Caco-2 (cell line): ENCODE results near the gene OR10D3. TPM values are rescaled to one million over a fixed set of nuclear protein-coding genes. Genes with fewer than 3 reads are reported as not detected.

Experiments used
- BruUV-seq: library from RNA; stranded (reverse); fragments of 400-500 nt; replicated peaks from 2 replicates; lab custom pipeline; 2021; lab: Mats Ljungman, UMichigan
- CTCF ChIA-PET: fragments of 300-600 bp; sonication (Branson Sonifier 250); formaldehyde crosslinking; loops from one replicate; lab custom pipeline; 2022; ENCODE audit warnings: antibody characterized with exemption; lab: Charles Lee
- POLR2A ChIA-PET: fragments of 300-600 bp; sonication (Branson Sonifier 250); formaldehyde crosslinking; loops from one replicate; lab custom pipeline; 2022; ENCODE audit warnings: antibody characterized with exemption; lab: Charles Lee
- DNase-seq, 2 experiments: peaks; one replicate each; pipeline versions ENCODE4 v3.0.0 to v3.0.0-alpha.2; 2020 to 2022
- H3K27me3 ChIP-seq: replicated peaks from 2 replicates; pipeline ENCODE4 v1.6.0; 2011; ENCODE audit warnings: low read length; ENCODE audit not compliant: control insufficient read depth, insufficient read depth
- H3K36me3 ChIP-seq: 2 replicates; pipeline ENCODE4 v1.5.1; 2011; ENCODE audit warnings: low read length; ENCODE audit not compliant: control insufficient read depth, insufficient read depth
- H3K4me1 ChIP-seq: fragments of 250-450 bp; sonication (Bioruptor Pico); 2 replicates; pipeline ENCODE4 v1.5.1; 2020; ENCODE audit warnings: mild to moderate bottlenecking
- H3K4me3 ChIP-seq: 2 replicates; pipeline ENCODE4 v1.5.1; 2011; ENCODE audit warnings: low read depth, mild to moderate bottlenecking, control low read depth, low read length
- H3K9me3 ChIP-seq: fragments of 250-450 bp; sonication (Bioruptor Pico); 2 replicates; pipeline ENCODE4 v1.5.1; 2020; ENCODE audit warnings: mild to moderate bottlenecking, moderate library complexity
- H3K27ac Mint-ChIP-seq: one replicate; pipeline ENCODE4 v1.8.0; 2022; ENCODE audit warnings: mixed read lengths; ENCODE audit not compliant: unreplicated experiment
- H3K27me3 Mint-ChIP-seq: one replicate; pipeline ENCODE4 v1.8.0; 2022; ENCODE audit warnings: mixed read lengths; ENCODE audit not compliant: insufficient read depth, unreplicated experiment
- H3K36me3 Mint-ChIP-seq: one replicate; pipeline ENCODE4 v1.8.0; 2022; ENCODE audit warnings: mild to moderate bottlenecking, mixed read lengths; ENCODE audit not compliant: insufficient read depth, unreplicated experiment
- H3K4me1 Mint-ChIP-seq: one replicate; pipeline ENCODE4 v1.8.0; 2022; ENCODE audit warnings: low read depth, mixed read lengths; ENCODE audit not compliant: unreplicated experiment
- H3K4me3 Mint-ChIP-seq: one replicate; pipeline ENCODE4 v1.8.0; 2022; ENCODE audit warnings: mild to moderate bottlenecking, moderate library complexity, mixed read lengths; ENCODE audit not compliant: unreplicated experiment
- H3K9me3 Mint-ChIP-seq: one replicate; pipeline ENCODE4 v1.8.0; 2022; ENCODE audit warnings: mixed read lengths; ENCODE audit not compliant: unreplicated experiment
- intact Hi-C: fragments of 100-400 bp; cut with micrococcal nuclease; formaldehyde crosslinking; loops from one replicate; pipeline ENCODE4 v1.10.0; 2022; ENCODE audit not compliant: unreplicated experiment
- total RNA-seq: library from RNA; stranded (reverse); gene quantifications from 2 replicates; pipeline ENCODE4 v1.2.3, GENCODE V29; 2022
- TF ChIP-seq, protein P1 (sequence below), 2 experiments: fragments of 200-600 bp in 1 of 2; IDR thresholded peaks; 1 replicate in 1 of 2; 2 replicates in 1 of 2; pipeline versions ENCODE4 v1.5.1 to v1.8.0; 2011 to 2022; ENCODE audit warnings: antibody characterized with exemption in 1 of 2, control low read depth in 1 of 2, inconsistent platforms in 1 of 2, low read depth in 1 of 2, low read length in 1 of 2, mild to moderate bottlenecking in 1 of 2, moderate library complexity in 1 of 2; ENCODE audit not compliant: insufficient read depth in 1 of 2, severe bottlenecking in 1 of 2, unreplicated experiment in 1 of 2

The OR10D3 gene
- total RNA-seq, 1 experiment from 2014 or later, result not detected

DNA sequence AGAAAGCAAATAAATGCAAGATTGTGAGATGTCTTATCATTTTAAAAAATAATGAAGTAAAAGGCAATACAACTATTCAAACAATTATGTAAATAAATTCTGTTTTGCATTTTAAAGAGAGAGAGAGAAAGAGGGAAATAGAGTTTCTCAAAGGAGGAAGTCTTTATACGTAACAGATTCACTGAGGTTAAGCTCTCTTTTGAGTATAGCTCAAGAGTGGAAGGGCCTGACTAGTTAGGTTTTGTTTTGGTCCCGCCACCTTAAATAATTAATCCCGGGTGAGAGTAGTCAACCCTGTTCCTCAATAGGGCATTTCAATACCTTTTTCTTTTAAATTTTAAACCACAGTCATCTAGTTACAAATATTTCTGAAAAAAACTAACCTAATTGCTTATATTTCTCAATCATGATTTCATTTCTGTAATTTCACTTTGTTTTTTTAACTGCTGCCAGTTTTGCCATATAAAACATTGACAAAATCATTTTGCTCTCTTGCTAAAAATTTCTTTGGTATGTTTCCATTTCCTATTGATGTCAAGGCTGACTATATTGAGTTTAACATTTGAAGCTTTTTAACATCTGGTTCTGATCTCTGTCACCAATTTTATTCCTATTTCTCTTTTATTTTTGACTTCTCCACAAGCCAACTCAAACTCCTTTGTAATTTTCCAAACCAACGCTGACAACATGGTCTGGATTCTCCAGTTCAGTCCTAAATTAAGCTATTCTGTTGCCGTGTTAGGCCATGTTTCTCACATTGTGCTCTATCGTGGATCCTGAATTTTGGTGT lies 10.3 kb downstream of the OR10D3 start:
- Mint-ChIP-seq H3K27me3 (peaks cover 14% of the 10 kb centered on the region), H3K9me3 (no peaks in the 10 kb centered on the region), H3K4me3 (no peak overlapping the region), H3K4me1 (no peaks in the 10 kb centered on the region), H3K27ac (no peak overlapping the region), H3K36me3 (no peaks in the 10 kb centered on the region)
- Histone ChIP-seq H3K36me3 (no peaks in the 10 kb centered on the region), H3K27me3 (no peaks in the 10 kb centered on the region), H3K4me3 (no peak overlapping the region), H3K9me3 (no peaks in the 10 kb centered on the region), H3K4me1 (no peaks in the 10 kb centered on the region)
- no peak for DNase-seq
- ChIA-PET POLR2A (no interaction called here), CTCF (interaction anchor here (3.4 kb wide), 1 partner anchor 122 kb away, joined by 21 read pairs; no protein-coding TSS in a partner anchor)
- no TSS peak for BruUV-seq
- intact Hi-C loops, result loop anchor here (10.0 kb wide), 1 partner anchor 449 kb away; the partner anchor contains the start of gene ZNF202
- TF ChIP-seq, protein P1, sequence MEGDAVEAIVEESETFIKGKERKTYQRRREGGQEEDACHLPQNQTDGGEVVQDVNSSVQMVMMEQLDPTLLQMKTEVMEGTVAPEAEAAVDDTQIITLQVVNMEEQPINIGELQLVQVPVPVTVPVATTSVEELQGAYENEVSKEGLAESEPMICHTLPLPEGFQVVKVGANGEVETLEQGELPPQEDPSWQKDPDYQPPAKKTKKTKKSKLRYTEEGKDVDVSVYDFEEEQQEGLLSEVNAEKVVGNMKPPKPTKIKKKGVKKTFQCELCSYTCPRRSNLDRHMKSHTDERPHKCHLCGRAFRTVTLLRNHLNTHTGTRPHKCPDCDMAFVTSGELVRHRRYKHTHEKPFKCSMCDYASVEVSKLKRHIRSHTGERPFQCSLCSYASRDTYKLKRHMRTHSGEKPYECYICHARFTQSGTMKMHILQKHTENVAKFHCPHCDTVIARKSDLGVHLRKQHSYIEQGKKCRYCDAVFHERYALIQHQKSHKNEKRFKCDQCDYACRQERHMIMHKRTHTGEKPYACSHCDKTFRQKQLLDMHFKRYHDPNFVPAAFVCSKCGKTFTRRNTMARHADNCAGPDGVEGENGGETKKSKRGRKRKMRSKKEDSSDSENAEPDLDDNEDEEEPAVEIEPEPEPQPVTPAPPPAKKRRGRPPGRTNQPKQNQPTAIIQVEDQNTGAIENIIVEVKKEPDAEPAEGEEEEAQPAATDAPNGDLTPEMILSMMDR (IDR thresholded peaks at IDR 0.05; ENCODE audit: insufficient read depth in 1 of 2, low read depth in 1 of 2, low read length in 1 of 2, severe bottlenecking in 1 of 2, unreplicated experiment in 1 of 2), result no peak

- no peaks in the 10 kb centered on the region for H3K4me1 Mint-ChIP-seq
- H3K27me3 ChIP-seq, result no peaks in the 10 kb centered on the region
- no peak overlapping the region for H3K4me3 Mint-ChIP-seq
- TF ChIP-seq, protein P1 (IDR thresholded peaks at IDR 0.05; ENCODE audit: insufficient read depth in 1 of 2, low read depth in 1 of 2, low read length in 1 of 2, severe bottlenecking in 1 of 2, unreplicated experiment in 1 of 2), result no peak
- CTCF ChIA-PET, result interaction anchor here (0.6 to 3.4 kb wide), 3 partner anchors 57 to 125 kb away, joined by 5 to 21 read pairs (median 8); no protein-coding TSS in a partner anchor
- H3K27ac Mint-ChIP-seq, result no peak overlapping the region
- no peak for DNase-seq
- peaks cover 10% of the 10 kb centered on the region for H3K27me3 Mint-ChIP-seq
- intact Hi-C loops, result loop anchor here (1.0 to 10.0 kb wide), 3 partner anchors 86 to 450 kb away; partner anchors contain the start of gene ZNF202
- POLR2A ChIA-PET, result no interaction called here
- no peaks in the 10 kb centered on the region for H3K36me3 Mint-ChIP-seq
- no peak overlapping the region for H3K4me3 ChIP-seq
- no peaks in the 10 kb centered on the region for H3K9me3 Mint-ChIP-seq
- no TSS peak for BruUV-seq
- no peaks in the 10 kb centered on the region for H3K4me1 ChIP-seq
- no peaks in the 10 kb centered on the region for H3K36me3 ChIP-seq
- H3K9me3 ChIP-seq, result no peaks in the 10 kb centered on the region
Measured at GRCh38 chr11:124194293-124195188, 11.4 kb downstream of the OR10D3 start.

DNA sequence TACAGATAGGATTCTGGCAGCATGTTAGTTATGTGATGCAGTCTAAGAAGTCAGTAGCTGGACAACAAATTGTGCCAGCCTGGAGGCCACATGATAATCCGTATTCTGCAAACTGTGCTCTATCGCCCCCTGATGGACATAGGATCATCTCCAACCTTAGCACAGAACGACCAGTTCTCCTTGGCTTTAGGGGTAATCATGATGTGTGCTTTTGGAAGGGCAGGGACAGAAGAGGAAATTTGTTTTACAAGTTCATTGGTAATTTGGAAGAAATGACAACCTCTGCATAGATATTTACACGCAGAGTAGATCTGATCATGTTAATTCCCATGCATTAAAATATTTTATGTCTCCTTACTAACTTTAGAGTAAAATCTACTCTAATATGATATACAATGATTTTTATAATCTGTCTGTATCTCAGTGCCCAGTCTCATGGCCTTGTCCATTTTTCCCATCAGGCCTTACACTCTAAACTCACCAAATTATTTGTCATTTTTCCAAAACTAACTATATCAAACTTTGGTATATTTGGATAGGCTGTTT lies 12.1 kb downstream of the OR10D3 start:
- peak; percentile 62 to 68 for DNase-seq
- no peaks in the 10 kb centered on the region for H3K9me3 Mint-ChIP-seq
- no peaks in the 10 kb centered on the region for H3K9me3 ChIP-seq
- ChIA-PET POLR2A (no interaction called here), CTCF (interaction anchor here (1.3 to 3.4 kb wide), 2 partner anchors 124 to 126 kb away, joined by 8 to 21 read pairs; no protein-coding TSS in a partner anchor)
- no peak overlapping the region for H3K4me3 Mint-ChIP-seq
- no peaks in the 10 kb centered on the region for H3K27me3 ChIP-seq
- no peaks in the 10 kb centered on the region for H3K4me1 Mint-ChIP-seq
- H3K4me3 ChIP-seq, result no peak overlapping the region
- no peaks in the 10 kb centered on the region for H3K36me3 Mint-ChIP-seq
- TF ChIP-seq, protein P1 (IDR thresholded peaks at IDR 0.05; ENCODE audit: insufficient read depth in 1 of 2, low read depth in 1 of 2, low read length in 1 of 2, severe bottlenecking in 1 of 2, unreplicated experiment in 1 of 2), result peak; percentile 82 to 88
- intact Hi-C loops, result loop anchor here (1.0 to 10.0 kb wide), 3 partner anchors 87 to 450 kb away; partner anchors contain the start of gene ZNF202
- peaks cover 14% of the 10 kb centered on the region for H3K27me3 Mint-ChIP-seq
- no TSS peak for BruUV-seq
- H3K4me1 ChIP-seq, result no peaks in the 10 kb centered on the region
- H3K36me3 ChIP-seq, result no peaks in the 10 kb centered on the region
- H3K27ac Mint-ChIP-seq, result no peak overlapping the region
